Measurements from ENCODE around the gene TNIP2.

TNIP2 gene

DNA sequence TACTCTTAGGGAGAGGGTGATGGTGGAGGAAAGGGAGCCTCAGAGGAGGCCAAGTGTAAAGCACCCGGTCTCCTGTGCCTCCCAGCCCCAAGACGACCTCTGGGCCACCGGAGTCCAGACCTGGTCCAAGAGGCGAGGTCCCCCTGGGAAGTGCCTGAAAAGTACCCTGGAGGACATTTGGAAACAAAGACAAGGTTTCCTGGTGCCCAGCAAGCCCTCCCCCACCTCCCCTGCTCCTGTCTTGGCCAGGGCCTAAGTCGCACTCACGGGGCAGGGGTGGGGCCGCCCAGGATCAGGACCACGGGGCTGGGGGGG, 36.2 kb upstream of the TNIP2 start:
- Histone ChIP-seq H3K79me2 (ENCODE audit: control insufficient read depth, insufficient read depth, low read length, unreplicated experiment) (peaks cover 35% of the 10 kb centered on the region), H3K36me3 (ENCODE audit: insufficient read depth, low read length) (no peaks in the 10 kb centered on the region), H3K27me3 (ENCODE audit: insufficient read depth, low read length) (no peaks in the 10 kb centered on the region), H3K4me1 (ENCODE audit: control insufficient read depth, insufficient read depth, low read length, unreplicated experiment) (peaks cover 44% of the 10 kb centered on the region), H3K27ac (ENCODE audit: low read depth, low read length) (no peak overlapping the region), H3K4me3 (ENCODE audit: low read depth, low read length) (no peak overlapping the region; the same call in 1 of the 2 replicates), H2AFZ (ENCODE audit: low read length, unreplicated experiment) (no peak overlapping the region)

GRCh38 chr4:2791518-2792395, 35.6 kb upstream of the TNIP2 start:
- no peak overlapping the region for H3K4me3 ChIP-seq (ENCODE audit: low read depth, low read length)
- no peaks in the 10 kb centered on the region for H3K27me3 ChIP-seq (ENCODE audit: insufficient read depth, low read length)
- peaks cover 29% of the 10 kb centered on the region for H3K79me2 ChIP-seq (ENCODE audit: control insufficient read depth, insufficient read depth, low read length, unreplicated experiment)
- no peaks in the 10 kb centered on the region for H3K36me3 ChIP-seq (ENCODE audit: insufficient read depth, low read length)
- H3K27ac ChIP-seq (ENCODE audit: low read depth, low read length) = no peak overlapping the region
- H3K4me1 ChIP-seq (ENCODE audit: control insufficient read depth, insufficient read depth, low read length, unreplicated experiment) = peaks cover 39% of the 10 kb centered on the region
- H2AFZ ChIP-seq (ENCODE audit: low read length, unreplicated experiment) = no peak overlapping the region

GRCh38 chr4:2790583-2791517, 34.7 kb upstream of the TNIP2 start:
- Histone ChIP-seq H3K4me1 (ENCODE audit: control insufficient read depth, insufficient read depth, low read length, unreplicated experiment) (peaks cover 29% of the 10 kb centered on the region), H2AFZ (ENCODE audit: low read length, unreplicated experiment) (no peak overlapping the region), H3K79me2 (ENCODE audit: control insufficient read depth, insufficient read depth, low read length, unreplicated experiment) (peaks cover 20% of the 10 kb centered on the region), H3K36me3 (ENCODE audit: insufficient read depth, low read length) (no peaks in the 10 kb centered on the region), H3K4me3 (ENCODE audit: low read depth, low read length) (no peak overlapping the region), H3K27ac (ENCODE audit: low read depth, low read length) (no peak overlapping the region), H3K27me3 (ENCODE audit: insufficient read depth, low read length) (no peaks in the 10 kb centered on the region)

DNA sequence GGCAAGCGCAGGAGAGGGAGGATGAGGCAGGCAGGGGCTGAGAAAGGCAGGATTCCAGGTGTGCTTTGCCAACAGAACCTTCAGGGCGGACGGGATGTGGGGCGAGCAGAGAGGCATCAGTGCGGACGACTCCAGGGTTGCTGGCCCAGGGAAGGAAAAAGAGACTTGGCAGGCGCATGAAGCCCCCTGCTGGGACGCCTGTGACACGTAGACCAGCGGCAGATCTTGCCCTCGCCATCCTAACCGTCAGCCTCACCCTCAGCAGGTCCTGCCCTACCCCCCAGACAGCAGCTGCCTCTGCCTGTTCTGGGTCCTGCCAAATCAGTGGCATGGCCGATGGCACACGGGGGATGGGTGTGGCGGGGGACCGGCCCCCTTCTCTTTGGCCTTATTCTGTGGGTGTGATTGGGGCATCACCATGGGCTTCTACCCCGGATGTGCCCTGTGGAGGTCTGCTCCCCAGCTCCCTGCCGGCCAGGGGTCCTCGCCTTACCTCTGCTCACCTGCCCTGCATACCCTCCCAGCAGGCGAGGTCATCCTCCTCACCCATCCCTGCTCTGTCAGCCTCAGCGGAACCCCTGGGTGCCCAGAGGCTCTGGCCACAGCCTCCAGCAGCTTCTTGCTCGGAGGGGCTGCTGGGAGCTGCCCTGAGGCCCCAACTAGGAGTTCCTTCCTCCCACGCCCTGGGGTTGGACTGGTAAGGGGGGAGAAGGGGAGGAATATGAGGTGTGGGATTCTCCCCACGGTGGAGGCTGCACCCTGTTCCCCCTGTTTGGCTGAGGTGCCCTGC, 33.9 kb upstream of the TNIP2 start:
- Histone ChIP-seq H3K4me1 (ENCODE audit: control insufficient read depth, insufficient read depth, low read length, unreplicated experiment) (peaks cover 21% of the 10 kb centered on the region), H3K4me3 (ENCODE audit: low read depth, low read length) (no peak overlapping the region), H2AFZ (ENCODE audit: low read length, unreplicated experiment) (no peak overlapping the region), H3K36me3 (ENCODE audit: insufficient read depth, low read length) (no peaks in the 10 kb centered on the region), H3K27me3 (ENCODE audit: insufficient read depth, low read length) (no peaks in the 10 kb centered on the region), H3K79me2 (ENCODE audit: control insufficient read depth, insufficient read depth, low read length, unreplicated experiment) (peaks cover 11% of the 10 kb centered on the region), H3K27ac (ENCODE audit: low read depth, low read length) (no peak overlapping the region)

DNA sequence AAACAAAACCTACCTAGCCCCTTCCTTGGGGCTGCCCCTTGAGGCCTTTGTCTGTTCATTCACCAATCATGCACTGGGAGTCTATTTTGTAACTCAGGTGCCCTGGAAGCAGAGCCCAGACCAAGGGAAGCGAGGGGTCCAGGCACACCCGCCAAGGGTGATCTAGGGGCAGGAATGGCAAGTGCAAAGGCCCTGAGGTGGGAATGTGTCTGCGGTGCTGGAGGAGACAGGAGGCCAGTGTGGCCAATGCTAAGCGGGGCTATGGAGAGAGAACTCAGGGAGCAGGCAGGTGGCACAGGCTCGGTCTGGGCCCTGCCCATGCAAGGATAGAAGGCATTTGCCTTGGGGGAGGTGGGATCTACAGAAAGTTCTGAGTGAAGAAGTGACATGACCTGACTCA, 33.2 kb upstream of the TNIP2 start:
- Histone ChIP-seq H3K27ac (ENCODE audit: low read depth, low read length) (no peak overlapping the region), H3K79me2 (ENCODE audit: control insufficient read depth, insufficient read depth, low read length, unreplicated experiment) (peaks cover 8% of the 10 kb centered on the region), H3K4me1 (ENCODE audit: control insufficient read depth, insufficient read depth, low read length, unreplicated experiment) (peaks cover 14% of the 10 kb centered on the region), H2AFZ (ENCODE audit: low read length, unreplicated experiment) (no peak overlapping the region), H3K36me3 (ENCODE audit: insufficient read depth, low read length) (no peaks in the 10 kb centered on the region), H3K27me3 (ENCODE audit: insufficient read depth, low read length) (no peaks in the 10 kb centered on the region), H3K4me3 (ENCODE audit: low read depth, low read length) (no peak overlapping the region)

DNA sequence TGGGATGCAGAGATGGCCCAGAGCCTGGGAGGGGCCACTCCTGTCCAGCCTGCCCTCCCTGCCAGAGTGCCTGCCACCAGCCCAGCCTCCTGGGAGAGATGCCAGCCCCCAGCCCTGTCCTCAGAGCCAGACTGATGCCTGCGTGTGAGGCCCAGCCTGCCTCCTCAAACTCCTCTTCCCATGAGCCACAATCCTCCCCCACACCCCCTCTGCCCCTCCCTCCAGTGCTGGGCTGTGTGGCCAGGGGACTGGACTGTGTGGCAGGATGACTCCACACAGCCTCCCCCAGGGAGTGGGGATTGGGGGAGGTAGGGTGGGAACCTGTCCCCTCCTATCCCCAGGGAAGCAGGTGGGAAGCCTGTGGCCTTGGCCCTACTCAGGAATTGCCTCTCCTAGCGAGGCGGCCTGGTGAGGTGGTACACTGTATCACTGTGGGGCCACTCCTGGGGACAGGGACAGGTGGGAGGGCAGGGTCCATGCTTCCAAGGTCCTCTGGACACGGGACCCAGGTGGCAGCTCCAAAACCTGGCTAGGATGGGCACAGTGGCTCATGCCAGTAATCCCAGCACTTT, 32.5 kb upstream of the TNIP2 start:
- peaks cover 8% of the 10 kb centered on the region for H3K4me1 ChIP-seq (ENCODE audit: control insufficient read depth, insufficient read depth, low read length, unreplicated experiment)

GRCh38 chr4:2788101-2788500, 32.0 kb upstream of the TNIP2 start:
- Histone ChIP-seq H3K4me3 (ENCODE audit: low read depth, low read length) (no peak overlapping the region), H3K27ac (ENCODE audit: low read depth, low read length) (no peak overlapping the region), H3K4me1 (ENCODE audit: control insufficient read depth, insufficient read depth, low read length, unreplicated experiment) (peaks cover 8% of the 10 kb centered on the region), H2AFZ (ENCODE audit: low read length, unreplicated experiment) (no peak overlapping the region), H3K36me3 (ENCODE audit: insufficient read depth, low read length) (no peaks in the 10 kb centered on the region), H3K27me3 (ENCODE audit: insufficient read depth, low read length) (no peaks in the 10 kb centered on the region), H3K79me2 (ENCODE audit: control insufficient read depth, insufficient read depth, low read length, unreplicated experiment) (no peaks in the 10 kb centered on the region)

More for the DNA sequence above, 32.5 kb upstream of the TNIP2 start:
- Histone ChIP-seq H3K27ac (ENCODE audit: low read depth, low read length) (no peak overlapping the region), H3K4me3 (ENCODE audit: low read depth, low read length) (no peak overlapping the region), H3K79me2 (ENCODE audit: control insufficient read depth, insufficient read depth, low read length, unreplicated experiment) (peaks cover 5% of the 10 kb centered on the region), H3K36me3 (ENCODE audit: insufficient read depth, low read length) (no peaks in the 10 kb centered on the region), H2AFZ (ENCODE audit: low read length, unreplicated experiment) (no peak overlapping the region), H3K27me3 (ENCODE audit: insufficient read depth, low read length) (no peaks in the 10 kb centered on the region)

GRCh38 chr4:2787230-2788100, 31.3 kb upstream of the TNIP2 start:
- Histone ChIP-seq H3K4me1 (ENCODE audit: control insufficient read depth, insufficient read depth, low read length, unreplicated experiment) (peaks cover 6% of the 10 kb centered on the region), H3K36me3 (ENCODE audit: insufficient read depth, low read length) (no peaks in the 10 kb centered on the region), H3K4me3 (ENCODE audit: low read depth, low read length) (no peak overlapping the region), H3K27me3 (ENCODE audit: insufficient read depth, low read length) (no peaks in the 10 kb centered on the region), H3K79me2 (ENCODE audit: control insufficient read depth, insufficient read depth, low read length, unreplicated experiment) (no peaks in the 10 kb centered on the region), H2AFZ (ENCODE audit: low read length, unreplicated experiment) (no peak overlapping the region), H3K27ac (ENCODE audit: low read depth, low read length) (no peak overlapping the region)

DNA sequence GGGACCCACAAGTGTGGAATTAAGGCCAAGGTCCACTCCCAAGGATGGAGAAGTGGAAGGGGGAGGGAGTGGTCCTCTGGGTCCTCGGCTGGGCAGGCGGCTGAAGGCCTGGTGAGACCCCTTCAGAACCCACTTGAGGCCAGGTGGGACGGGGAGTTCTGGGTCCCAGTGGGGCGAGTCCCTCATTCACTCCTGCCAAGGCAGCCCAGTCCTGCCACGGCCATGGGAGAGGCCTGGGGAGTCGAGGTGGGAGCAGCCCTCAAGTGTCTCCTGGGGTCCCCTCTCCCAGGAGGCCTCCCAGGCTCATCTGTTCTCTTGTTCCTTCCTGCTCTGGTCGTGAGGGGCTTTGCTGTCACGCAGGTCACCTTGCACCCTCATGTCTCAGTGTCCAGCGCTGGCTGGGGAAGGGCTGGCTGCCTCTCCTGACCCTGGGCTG, 30.7 kb upstream of the TNIP2 start:
- Histone ChIP-seq H3K4me1 (ENCODE audit: control insufficient read depth, insufficient read depth, low read length, unreplicated experiment) (no peaks in the 10 kb centered on the region), H2AFZ (ENCODE audit: low read length, unreplicated experiment) (no peak overlapping the region), H3K79me2 (ENCODE audit: control insufficient read depth, insufficient read depth, low read length, unreplicated experiment) (no peaks in the 10 kb centered on the region), H3K27me3 (ENCODE audit: insufficient read depth, low read length) (no peaks in the 10 kb centered on the region), H3K36me3 (ENCODE audit: insufficient read depth, low read length) (no peaks in the 10 kb centered on the region), H3K4me3 (ENCODE audit: low read depth, low read length) (no peak overlapping the region), H3K27ac (ENCODE audit: low read depth, low read length) (no peak overlapping the region)

Data from ACC112 (cell line).